SW 1271 (cell line): Measurements from ENCODE around the gene CRELD2.

ENCODE experiments used
- DNase-seq, 2 experiments: peaks; one replicate each; lab custom pipeline; 2025; lab: John Stamatoyannopoulos, UW

Gene CRELD2

DNA sequence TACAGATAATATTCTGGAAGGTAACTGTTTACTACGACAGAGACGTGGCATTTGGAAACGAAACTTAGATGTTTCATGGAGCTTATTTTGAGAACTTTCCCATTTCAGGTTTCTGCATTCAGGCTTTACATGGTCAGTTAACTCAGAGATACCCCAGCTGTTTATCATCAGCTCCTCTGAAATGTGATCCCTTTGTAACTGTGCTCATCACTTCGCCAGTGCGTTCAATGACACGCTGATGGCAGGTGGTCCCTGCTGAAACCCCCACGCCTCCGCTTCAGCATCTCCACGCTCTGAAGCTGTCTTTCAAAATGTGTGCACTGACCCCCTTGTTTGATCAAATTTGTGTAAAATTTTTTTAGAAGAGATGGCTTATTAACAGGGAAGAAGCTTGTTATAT lies 30.7 kb upstream of the CRELD2 start:
- no peak for DNase-seq

DNA sequence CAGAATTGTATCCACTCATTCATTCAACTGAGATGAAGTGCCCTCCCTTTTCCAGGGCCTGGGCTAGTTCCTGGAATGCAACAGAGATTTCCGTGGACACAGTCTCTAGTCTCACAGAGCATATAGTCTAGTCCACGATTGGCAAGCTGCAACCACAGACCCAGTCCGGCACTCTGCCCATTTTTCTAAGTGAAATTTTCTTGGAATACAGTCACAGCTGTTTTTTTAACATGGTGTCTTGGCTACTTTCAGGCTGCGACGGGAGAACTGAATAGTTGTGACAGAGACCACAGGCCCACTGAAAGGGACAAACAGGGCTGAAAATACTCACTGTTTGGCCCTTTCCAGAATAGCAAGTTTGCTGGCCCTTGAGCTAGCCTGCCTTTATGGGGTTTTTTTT lies 29.4 kb upstream of the CRELD2 start:
- no peak for DNase-seq

DNA sequence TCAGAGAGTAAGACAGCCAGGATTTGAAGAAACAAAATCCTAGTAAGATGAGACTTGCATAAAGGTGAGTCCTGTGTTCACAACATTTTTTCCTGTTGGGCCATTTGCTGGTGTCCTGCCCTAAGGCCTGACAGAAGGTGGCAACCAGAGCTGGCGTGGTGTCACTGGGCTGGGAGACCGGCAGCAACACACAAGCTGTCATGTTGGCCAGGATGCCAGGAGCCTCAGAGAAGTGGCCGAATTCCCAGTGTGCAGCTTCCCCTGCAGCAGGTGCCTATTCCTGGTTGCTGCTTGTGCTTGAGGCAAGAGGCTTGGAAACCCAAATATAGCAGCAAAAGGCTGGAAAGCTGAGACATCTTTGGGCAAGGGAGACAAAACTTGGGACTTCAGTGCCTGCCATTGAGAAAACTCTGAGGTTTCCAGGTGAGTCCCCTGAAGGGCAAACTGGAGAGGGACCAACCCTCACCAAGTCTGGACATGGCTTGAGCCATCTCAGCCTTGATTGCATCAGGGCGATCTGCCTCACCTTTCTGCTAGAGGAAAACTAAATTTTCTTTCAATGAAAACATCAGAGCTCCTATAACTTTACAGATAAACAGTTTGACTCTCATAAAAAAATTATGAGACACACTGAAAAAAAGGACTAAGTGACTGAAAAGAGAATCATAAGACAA lies 26.1 kb upstream of the CRELD2 start:
- DNase-seq = no peak

DNA sequence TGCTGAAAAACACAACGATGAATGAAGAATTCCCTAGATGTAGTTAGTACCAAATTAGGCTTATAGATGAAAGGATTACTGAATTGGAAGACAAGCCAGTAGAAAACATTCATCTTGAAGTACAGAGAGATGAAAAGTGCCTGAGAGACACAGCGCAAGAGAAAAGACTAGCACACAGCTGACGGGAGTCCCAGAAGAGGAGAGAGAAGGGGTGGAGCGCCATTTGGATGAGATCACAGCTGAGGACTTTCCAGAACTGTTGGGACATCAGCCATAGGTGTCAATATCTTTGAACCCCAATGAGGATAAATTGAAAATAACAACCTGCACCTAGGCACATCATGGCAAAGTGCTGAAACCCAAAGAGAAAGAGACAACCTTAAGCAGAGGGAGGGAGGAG lies 25.4 kb upstream of the CRELD2 start:
- no peak for DNase-seq

DNA sequence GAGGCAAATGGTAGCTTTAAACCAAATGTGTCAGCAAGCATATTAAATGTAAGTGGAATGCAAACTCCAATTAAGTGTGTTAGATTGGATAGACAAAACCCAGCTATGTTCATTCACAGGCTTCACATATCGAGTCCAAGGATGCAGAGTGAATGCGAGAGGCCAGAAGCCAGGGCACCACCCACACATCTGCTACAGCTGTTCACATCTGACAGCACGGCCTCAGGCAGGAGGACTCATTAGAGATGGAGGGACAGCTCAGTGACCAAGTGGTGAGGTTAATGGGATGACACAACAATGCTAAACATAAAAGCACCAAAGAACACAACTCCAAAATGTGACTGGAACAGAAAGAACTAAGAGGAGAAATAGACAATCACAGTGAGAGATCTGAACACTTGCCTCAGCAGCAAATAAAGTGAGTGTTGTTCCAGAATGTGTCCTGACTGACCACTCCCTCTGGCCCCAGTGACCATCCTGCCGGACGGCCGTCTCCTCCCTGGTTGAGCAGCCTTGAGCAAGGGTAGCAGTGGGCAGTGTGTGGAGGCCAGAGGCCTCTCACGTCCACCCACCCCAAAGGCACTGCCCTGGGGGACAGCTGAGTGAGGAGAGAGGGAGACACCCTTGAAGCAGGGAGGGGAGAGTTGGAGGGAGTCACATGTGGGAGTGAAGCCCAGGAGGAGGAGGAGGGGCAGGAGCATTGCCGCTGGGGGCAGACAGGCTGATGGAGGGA lies 23.9 kb upstream of the CRELD2 start:
- DNase-seq = no peak

DNA sequence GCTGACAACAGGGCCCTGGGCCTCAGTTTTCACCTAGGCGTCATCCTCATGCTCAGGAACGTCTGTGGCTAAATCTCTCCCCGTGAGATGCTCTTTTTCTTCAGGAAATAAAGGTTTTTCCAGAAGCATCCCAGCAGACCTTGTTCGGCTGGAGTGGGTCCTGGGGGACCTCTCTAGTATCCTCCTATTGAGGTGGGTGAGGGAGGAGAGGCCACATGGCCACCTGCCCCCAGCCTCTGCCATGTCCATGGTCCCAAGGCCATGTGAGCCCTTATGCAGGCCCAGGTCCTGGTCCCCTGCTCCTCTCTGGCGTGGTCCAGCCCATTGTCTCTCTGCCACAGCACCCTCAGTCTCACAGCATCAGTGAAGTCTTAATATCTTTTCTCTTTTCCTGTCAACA lies 22.2 kb upstream of the CRELD2 start:
- DNase-seq = no peak

DNA sequence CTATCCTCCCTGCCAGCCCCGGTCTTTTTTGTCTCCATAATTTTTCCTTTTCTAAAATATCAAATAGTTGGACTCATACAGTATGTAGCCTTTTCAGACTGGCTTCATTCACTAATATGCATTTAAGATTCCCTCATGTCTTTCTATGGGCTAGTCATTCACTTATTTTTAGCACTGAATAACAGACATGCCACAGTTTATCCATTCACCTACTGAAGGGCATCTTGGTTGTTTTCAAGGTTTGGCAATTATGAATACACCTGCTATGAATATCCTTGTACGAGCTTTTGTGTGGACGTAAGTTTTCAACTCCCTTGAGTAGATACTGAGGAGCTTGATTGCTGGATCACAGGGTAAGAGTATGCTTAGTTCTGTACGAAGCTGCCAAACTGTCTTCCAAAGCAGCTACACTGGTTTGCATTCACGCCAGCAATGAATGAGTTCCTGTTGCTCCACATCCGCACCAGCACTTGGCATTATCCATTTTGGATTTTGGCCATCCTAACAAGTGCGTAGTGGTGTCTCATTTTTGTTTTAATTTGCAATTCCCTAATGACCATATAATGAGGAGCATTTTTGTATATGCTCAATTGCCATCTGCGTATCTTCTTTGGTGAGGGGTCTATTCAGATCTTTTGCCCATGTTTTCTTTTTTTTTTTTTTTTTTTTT lies 21.3 kb upstream of the CRELD2 start:
- DNase-seq = no peak

DNA sequence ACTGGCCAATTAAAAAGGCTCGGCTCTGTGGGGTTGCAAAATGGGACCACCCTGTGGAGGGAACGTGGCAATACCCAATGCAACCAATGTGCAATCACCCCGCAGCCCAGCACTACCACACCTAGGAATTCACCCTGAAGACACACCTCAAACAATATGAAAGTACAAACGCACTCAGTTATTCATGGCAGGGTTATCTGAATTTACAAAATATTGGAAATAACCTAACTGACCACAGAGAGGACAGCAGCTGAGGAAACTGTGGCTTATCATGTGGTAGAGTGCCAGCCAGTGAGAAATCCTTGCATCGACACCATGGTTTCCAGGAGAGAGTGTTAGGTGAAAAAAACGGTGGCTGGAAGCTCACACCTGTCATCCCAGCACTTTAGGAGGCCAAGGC lies 18.9 kb upstream of the CRELD2 start:
- DNase-seq = no peak

DNA sequence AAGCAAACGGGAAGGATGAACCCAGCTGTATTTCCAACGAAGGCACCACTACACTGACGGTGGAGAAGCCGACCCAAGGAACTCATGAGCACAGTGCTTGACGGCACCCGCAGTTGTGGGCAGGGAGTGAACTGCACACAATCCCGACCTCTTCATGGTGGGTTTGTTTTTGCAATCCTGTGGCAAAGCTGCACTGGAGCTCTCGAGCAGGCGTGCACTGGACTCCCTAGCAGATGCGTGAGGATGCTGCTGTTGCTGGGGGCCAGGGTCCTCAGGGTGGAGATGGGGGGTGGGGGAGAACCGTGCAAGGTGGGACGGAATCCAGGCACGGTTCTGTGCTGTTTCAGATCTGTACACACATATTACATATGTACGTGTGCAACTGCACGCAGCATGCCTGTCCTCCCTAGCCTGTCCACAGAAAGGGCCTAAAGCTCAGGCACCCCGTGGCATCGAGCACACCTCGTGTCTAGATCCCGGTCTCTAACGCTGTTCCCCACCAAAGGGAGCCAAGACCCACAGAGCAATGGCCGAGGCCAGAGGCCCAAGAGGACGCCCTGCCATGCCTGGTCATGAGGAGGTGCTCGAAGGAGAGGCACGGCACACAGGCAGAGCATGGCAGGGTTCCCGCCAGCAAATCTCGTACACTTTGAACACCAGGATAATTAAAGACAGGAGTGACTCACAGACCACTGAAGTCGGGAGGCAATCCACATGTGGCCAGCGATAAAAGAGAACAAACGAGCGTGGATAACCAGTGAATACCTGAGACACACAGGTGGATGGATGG lies 17.8 kb upstream of the CRELD2 start:
- no peak for DNase-seq

DNA sequence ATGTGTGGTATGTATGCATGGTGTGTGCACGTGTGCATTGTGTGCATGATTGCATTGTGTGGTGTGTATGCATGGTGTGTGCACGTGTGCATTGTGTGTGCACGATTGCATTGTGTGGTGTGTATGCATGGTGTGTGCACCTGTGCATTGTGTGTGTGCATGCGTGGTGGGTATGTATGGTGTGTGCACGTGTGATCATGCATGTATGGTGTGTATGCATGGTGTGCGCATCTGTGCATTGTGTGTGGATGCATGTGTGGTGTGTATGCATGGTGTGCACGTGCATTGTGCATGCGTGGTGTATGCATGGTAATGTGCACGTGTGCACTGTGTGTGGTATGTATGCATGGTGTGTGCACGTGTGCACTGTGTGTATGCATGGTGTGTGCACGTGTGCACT lies 17.0 kb upstream of the CRELD2 start:
- no peak for DNase-seq

DNA sequence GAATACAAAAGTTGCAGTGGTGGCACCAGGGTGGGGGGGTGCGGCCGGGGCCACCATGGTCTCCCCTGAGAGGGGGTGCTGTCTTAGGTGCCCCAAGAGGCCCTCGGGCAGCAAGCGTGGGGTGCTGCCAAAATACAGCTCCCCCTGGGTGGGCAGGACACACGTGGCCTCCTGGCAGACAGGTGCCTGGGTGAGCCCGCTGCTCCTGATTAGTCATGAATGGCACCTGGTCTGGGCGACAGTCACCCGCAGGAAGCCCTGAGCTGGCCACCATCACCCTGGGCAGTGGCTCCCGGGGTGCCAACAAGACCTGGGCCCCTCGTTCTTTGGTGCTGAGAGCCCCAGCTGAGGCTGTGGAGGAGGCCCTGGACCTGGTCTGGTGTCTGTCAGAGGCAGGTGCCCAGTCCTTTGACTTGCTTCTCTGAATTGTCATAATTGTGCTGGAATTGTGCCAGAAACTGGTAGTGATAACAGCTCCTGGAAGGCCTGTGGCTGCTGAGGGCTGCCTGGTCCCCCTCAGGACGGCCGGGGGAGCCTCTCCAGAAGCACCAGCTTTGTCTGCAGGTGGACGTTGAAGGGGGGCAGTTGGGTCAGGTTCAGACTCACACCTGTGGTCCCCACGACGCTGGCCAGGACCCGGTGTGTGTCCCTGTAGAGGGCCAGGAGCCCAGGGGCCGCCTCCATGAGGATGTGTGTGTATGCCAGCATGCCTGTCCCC lies 15.0 kb upstream of the CRELD2 start:
- no peak for DNase-seq

DNA sequence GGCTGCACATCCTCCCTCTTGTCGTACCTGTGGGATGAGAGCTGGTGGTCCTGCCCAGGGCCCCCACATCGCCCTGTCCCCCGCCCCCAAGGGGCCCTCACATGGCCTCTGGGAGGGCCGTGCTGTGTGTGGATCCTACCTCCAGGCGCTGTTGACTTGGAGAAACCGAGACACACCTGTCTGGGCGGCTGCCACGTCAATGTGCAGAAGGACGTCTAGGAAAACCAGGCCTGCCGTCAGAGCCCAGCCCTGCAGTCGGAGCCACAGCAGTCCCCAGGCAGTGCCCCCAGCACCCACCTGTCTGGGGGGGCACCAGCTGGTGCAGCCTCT lies 14.4 kb upstream of the CRELD2 start:
- DNase-seq = no peak

DNA sequence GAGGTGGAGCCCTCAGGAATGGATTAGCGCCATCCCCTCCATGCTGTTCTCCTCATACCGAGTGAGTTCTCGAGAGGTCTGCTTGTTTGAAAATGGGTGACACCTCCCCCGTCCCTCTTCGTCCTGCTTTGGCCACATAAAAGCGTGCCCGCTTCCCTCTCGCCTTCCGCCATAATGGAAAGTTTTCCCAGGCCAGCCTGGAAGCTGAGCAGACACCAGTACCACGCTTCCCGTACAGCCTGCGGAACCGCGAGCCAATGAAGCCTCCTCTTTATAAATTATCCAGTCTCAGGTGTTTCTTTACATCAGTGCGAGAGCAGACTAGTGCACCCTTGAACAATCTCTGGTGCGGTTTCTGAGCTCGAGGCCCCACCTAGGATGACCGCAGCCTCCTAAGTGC lies 13.0 kb upstream of the CRELD2 start:
- no peak for DNase-seq

DNA sequence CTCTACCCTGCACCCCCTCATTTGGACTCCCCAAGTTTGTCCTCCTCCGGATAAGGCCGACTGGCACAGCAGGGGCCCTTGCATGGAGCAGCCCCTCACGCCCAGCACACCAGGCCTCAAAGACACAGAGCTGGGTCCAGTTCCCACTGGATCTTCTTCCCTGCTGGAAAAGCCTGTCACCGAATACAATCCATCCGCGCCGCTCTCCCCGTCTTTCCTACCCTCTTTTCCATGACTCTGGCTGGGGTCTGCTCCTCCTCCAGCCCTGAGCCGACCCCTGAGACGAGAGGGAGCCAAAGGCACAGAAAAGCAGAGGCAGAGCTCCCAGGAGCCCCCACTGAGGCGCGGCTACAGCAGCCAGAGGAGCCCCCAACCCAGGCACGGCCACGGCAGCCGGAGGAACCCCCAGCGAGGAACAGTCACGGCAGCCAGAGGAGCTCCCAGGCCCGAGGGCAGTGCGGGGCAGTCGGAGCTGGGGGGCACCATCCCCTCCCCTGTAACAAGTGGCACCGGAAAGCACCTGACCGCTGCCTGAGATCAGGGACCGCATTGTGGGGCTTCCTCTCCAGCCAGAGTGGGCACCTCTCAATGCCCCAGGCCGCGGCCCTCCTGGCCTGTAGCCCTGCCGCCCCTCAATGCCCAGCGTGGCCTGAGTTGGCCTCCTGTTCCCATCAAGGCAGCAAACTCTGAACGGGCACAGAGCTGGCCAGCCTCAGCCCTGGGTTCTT lies 12.2 kb upstream of the CRELD2 start:
- no peak for DNase-seq

DNA sequence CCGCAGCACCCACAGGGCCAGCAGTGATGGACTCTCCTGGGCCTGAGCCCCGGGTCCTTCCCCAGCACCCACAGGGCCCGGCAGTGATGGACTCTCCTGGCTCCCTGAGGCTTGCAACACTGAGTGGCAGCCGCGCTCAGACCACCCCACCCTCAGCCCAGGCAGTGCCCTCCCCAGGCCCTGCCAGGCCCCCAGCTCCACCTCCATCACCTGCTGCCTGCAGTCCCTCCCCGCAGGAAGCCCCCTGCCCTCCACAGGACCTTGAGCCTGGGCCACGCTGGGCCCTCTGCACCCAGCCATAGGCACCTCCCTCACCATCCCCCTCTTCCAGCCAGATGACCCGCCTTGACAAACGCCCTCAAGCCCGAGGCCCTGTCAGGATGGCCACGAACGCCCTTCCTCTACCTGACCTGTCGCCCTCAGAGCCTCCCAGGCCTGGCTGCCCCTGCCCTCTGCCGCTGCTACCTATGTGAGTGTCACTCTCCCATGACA lies 11.6 kb upstream of the CRELD2 start:
- DNase-seq = no peak

DNA sequence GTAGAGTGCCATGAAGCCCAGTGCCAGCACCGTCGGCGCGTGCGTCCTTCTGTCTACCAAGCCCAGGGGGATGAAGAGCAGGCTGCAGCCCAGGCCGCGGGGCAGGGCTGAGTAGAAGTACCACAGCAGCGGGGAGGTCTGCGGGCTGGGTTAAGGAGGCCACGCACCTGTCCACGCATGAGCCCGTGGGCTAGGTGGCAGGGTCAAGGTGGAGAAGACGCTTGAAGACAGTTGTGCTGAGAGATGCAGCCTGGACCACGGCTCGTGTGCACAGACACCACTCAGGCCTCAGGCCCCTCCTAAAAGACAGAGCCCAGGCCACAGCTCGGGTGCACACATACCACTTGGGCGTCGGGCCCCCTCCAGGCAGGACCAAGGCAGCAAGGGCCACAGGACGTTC lies 10.6 kb upstream of the CRELD2 start:
- no peak for DNase-seq

DNA sequence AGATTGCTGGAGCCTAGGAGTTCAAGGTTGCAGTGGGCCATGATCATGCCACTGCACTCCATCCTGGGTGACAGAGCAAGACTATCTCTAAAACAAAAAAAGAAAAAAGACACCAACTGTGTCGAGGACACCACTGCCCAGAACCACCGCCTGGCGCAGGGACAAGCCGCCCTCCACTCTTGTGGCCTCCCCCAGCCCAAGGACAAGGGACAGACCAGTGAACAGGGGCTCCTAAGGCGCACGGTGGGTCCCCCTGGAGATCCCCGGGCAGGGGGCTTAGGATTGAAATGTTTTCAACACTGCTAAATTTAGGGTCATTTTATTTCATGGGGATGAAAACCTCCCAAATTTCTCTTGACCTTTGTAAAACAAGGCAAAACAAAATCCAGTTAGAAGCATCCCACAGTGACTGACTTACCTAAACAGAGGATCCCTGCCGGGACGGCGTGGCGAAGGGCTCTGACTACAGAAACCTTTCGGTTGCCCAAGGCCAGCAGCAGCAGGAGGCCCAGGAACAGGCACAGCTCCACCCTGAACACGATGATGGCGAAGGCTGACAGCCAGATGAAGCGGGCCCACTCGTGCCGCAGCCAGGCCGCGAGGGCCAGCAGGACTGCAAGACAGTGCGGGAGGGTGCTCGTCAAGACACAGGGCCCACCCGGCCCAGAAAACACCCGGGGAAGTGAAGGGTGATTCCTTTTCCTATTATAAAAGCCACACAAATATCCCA lies 8.8 kb upstream of the CRELD2 start:
- DNase-seq = no peak

DNA sequence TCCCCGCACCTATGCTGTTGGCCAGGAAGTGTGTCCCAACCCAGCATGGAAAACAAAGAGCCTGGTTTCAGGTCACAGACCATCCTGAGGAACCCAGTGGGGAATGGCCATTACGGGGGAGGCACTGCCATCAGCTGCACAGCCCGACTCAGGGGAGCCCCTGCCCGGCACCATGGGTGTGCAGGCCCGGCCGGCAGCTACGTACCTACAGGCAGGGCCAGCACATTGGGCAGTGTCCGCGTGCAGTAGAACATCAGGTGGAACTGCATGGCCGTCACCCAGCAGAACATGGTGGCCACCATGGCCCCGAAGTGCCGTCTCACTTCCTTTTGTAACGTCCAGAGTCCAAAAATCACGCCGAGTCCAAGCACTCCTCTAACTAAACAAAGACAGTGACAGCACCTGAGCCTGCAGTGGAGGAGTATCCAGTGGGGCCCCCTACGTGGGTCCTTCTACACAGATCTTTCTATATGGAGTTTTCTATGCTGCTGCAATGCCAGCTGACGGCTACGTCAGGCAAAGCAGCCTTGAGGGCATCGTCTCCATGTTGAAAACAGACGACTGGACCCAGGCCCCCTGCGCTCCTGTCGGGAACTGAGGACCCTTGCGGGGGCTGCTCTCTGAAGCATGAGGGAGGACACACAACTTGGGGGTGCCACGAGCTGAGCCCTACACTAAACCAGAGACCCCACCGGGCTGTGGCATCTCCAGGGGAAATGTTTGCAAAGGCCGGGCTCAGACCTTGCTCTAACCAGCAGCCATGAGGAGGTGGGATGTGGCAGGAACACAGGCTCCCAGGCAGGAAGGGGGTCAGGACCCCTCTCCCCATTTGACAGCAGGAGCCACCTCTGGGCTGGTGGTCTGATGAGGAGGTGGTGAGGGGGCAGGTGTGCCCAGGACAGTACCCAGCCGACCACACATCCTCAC lies 7.9 kb upstream of the CRELD2 start:
- DNase-seq = no peak

DNA sequence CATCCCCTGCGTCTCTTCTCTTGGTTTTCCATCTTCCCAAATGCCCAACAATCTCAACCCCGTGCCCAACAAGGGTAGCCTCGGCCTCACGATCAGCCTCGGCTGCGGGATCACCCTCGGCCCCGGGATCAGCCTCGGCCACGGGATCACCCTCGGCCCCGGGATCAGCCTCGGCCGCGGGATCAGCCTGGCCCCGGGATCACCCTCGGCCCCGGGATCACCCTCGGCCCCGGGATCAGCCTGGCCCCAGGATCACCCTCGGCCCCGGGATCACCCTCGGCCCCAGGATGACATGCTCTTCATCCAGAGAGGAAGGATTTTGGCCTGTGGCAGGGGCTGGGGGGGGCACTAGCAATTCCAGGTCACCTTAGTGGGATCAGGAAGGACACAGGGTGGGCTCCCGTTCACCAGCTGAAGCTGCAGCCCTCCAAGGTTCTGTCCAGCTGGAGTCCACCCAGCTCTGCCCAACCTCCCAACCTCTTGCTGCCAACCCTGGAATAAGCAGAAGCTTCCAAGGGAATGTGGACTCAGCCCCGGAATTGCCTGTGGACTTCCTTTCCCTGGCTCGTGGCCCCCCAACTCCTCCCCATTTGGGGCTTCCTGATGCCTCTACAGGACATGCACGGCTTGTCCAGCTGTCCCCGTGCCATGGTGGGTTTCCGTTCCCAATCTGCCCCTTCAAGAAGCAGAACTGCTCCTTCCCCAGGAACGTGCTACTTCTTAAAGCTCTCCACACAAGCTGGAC lies 6.4 kb upstream of the CRELD2 start:
- no peak for DNase-seq
